CD14-positive monocyte (primary cell): ENCODE results near the gene KASH5. TPM values are rescaled to one million over a fixed set of nuclear protein-coding genes. Genes with fewer than 3 reads are reported as not detected.

Experiments
- DNase-seq, 3 donors: peaks; one replicate each; pipeline ENCODE4 v3.0.0-alpha.2; 2011 to 2022
- H2AFZ ChIP-seq: 2 replicates; pipeline ENCODE4 v1.6.0; 2012; ENCODE audit warnings: mild to moderate bottlenecking, low read depth, low read length, inconsistent platforms; ENCODE audit not compliant: insufficient read depth, poor library complexity, severe bottlenecking
- H3K27ac ChIP-seq, 2 donors: 1 replicate in 1 of 2; 2 replicates in 1 of 2; pipeline ENCODE4 v1.5.1; 2012 to 2013; ENCODE audit warnings: low read length in 2 of 2, control low read depth in 1 of 2, inconsistent platforms in 1 of 2, low read depth in 1 of 2, mild to moderate bottlenecking in 1 of 2
- H3K27me3 ChIP-seq, 2 donors: one replicate each; pipeline versions ENCODE4 v1.6.0 to v1.6.1; 2011 to 2013; ENCODE audit warnings: low read length in 2 of 2; ENCODE audit not compliant: control insufficient read depth in 2 of 2, insufficient read depth in 2 of 2
- H3K36me3 ChIP-seq, 2 donors: replicated peaks in 1 of 2; 1 replicate in 1 of 2; 2 replicates in 1 of 2; pipeline versions ENCODE4 v1.5.1 to v1.6.1; 2012 to 2013; ENCODE audit warnings: low read length in 2 of 2, control low read depth in 1 of 2, inconsistent platforms in 1 of 2, mild to moderate bottlenecking in 1 of 2; ENCODE audit not compliant: insufficient read depth in 2 of 2, control insufficient read depth in 1 of 2
- H3K4me1 ChIP-seq, 2 donors: 1 replicate in 1 of 2; 2 replicates in 1 of 2; pipeline versions ENCODE4 v1.5.1 to v1.6.1; 2012 to 2013; ENCODE audit warnings: low read length in 2 of 2, control low read depth in 1 of 2, inconsistent platforms in 1 of 2, mild to moderate bottlenecking in 1 of 2, moderate library complexity in 1 of 2; ENCODE audit not compliant: insufficient read depth in 2 of 2, control insufficient read depth in 1 of 2
- H3K4me2 ChIP-seq: replicated peaks from 2 replicates; pipeline ENCODE3; 2012; ENCODE audit warnings: low read length, moderate library complexity, mild to moderate bottlenecking; ENCODE audit not compliant: poor library complexity, severe bottlenecking; ENCODE audit errors: extremely low read depth
- H3K4me3 ChIP-seq, 3 experiments: fragments of 200-600 bp in 1 of 3; sonication (generic) in 1 of 3; replicated peaks in 1 of 3; 1 replicate in 2 of 3; 2 replicates in 1 of 3; pipeline ENCODE4 v1.5.1; 2011 to 2013; ENCODE audit warnings: low read length in 3 of 3, mild to moderate bottlenecking in 3 of 3, control low read depth in 2 of 3, low read depth in 2 of 3, inconsistent platforms in 1 of 3, moderate library complexity in 1 of 3
- H3K79me2 ChIP-seq: 2 replicates; pipeline ENCODE4 v1.6.0; 2012; ENCODE audit warnings: mild to moderate bottlenecking, control low read depth, inconsistent platforms, low read length, moderate library complexity; ENCODE audit not compliant: insufficient read depth
- H3K9ac ChIP-seq: 2 replicates; pipeline ENCODE4 v1.6.0; 2017; ENCODE audit warnings: low read length, mild to moderate bottlenecking; ENCODE audit not compliant: insufficient read depth, poor library complexity, severe bottlenecking
- H3K9me3 ChIP-seq, 2 donors: replicated peaks in 1 of 2; 1 replicate in 1 of 2; 2 replicates in 1 of 2; pipeline versions ENCODE4 v1.5.1 to v1.6.1; 2012 to 2013; ENCODE audit warnings: low read length in 2 of 2, control low read depth in 1 of 2; ENCODE audit not compliant: control insufficient read depth in 1 of 2, insufficient read depth in 1 of 2
- H4K20me1 ChIP-seq: 2 replicates; pipeline ENCODE4 v1.6.0; 2012; ENCODE audit warnings: mild to moderate bottlenecking, low read length, control low read depth, moderate library complexity; ENCODE audit not compliant: insufficient read depth
- H3K27ac Mint-ChIP-seq, 7 donors: one replicate each; pipeline ENCODE4 v1.8.0; 2020; ENCODE audit warnings: mild to moderate bottlenecking in 7 of 7, mixed read lengths in 7 of 7, moderate library complexity in 6 of 7, inconsistent platforms in 2 of 7
- H3K27me3 Mint-ChIP-seq, 3 donors: one replicate each; pipeline ENCODE4 v1.8.0; 2021 to 2022; ENCODE audit warnings: low read depth in 3 of 3, mild to moderate bottlenecking in 3 of 3, mixed read lengths in 3 of 3, moderate library complexity in 3 of 3, inconsistent platforms in 1 of 3
- H3K36me3 Mint-ChIP-seq, 2 donors: one replicate each; pipeline ENCODE4 v1.8.0; 2020; ENCODE audit warnings: mixed read lengths in 2 of 2, inconsistent platforms in 1 of 2, mild to moderate bottlenecking in 1 of 2
- H3K4me1 Mint-ChIP-seq: one replicate; pipeline ENCODE4 v1.8.0; 2020; ENCODE audit warnings: mild to moderate bottlenecking, mixed read lengths
- H3K4me3 Mint-ChIP-seq, 2 donors: one replicate each; pipeline ENCODE4 v1.8.0; 2020; ENCODE audit warnings: mild to moderate bottlenecking in 2 of 2, mixed read lengths in 2 of 2, moderate library complexity in 1 of 2
- H3K9me3 Mint-ChIP-seq, 7 donors: one replicate each; pipeline ENCODE4 v1.8.0; 2020 to 2022; ENCODE audit warnings: mixed read lengths in 7 of 7, mild to moderate bottlenecking in 6 of 7, moderate library complexity in 6 of 7, inconsistent platforms in 2 of 7
- WGBS: methylation state at CpG from one replicate; pipeline ENCODE4 v1.1.5; 2013; ENCODE audit warnings: missing lambda C conversion rate; ENCODE audit not compliant: insufficient coverage; 5-methylcytosine and 5-hydroxymethylcytosine counted together
- intact Hi-C, 2 donors: fragments of 100-400 bp; cut with micrococcal nuclease; formaldehyde crosslinking; loops; one replicate each; pipeline versions ENCODE4 v1.15.0 to v1.15.1; 2023
- polyA plus RNA-seq, 3 donors: library from polyadenylated mRNA; depleted of rRNA in 1 of 3; unstranded in 2 of 3; stranded (reverse) in 1 of 3; fragments of 300-500 nt in 2 of 3; fragments of >200 nt in 1 of 3; fragmentation: Illumina TruSeq in 2 of 3; gene quantifications; 1 replicate in 2 of 3; 2 replicates in 1 of 3; pipeline ENCODE4 v1.2.3, GENCODE V29; 2012 to 2021
- TF ChIP-seq, protein P1 (sequence below): fragments of 200-600 bp; IDR thresholded peaks from one replicate; pipeline ENCODE4 v1.8.0; 2022; ENCODE audit warnings: antibody characterized with exemption, mild to moderate bottlenecking

Gene KASH5
- polyA plus RNA-seq, 3 donors = not detected

DNA sequence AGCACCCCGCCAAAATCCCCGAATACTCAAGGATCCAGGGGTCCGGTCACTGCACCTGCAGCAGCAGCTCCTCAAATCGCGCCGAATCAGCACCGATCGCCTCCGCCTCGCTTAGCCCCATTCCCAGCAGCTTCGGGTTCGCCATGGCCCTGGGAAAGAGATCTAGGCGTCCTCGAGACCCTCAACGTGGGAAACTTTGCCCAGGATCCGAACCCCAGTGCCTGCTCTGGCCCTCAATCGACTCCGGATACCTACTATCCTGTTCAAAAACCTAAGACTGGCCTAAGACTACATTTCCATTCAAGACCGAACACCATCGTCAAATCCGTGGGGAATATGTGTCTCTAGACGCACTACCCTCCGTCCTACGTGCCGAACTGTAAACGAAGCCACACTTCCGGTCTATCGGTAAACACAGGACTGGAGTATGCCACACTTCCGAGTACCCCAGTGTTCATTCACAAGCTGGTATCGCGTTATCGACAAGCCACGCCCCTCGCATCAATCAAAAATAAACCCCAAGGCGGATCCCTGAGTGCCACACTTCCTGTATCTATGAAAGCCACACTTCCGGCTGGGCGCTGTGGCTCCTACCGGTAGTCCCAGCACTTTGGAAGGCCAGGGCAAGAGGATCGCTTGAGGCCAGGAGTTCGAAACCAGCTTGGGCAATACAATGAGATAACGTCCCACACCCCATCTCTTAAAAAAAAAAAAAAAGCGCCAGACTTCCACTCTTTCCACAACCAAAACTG is 63.6 kb downstream of the KASH5 start, which contains the start of gene PIH1D1:
PIH1D1 (minus strand) TSS at position 385 of the 752 bp plus-strand sequence; CDS start at position 145, 240 bp downstream.
- Histone ChIP-seq H3K9ac (peak within 1 kb of the TSS; percentile 84), H4K20me1 (no peaks in the 10 kb centered on the region), H3K4me1 (peaks cover 28 to 39% of the 10 kb centered on the region in 2 donors), H3K27ac (peak within 1 kb of the TSS; percentile 92 to 98), H3K4me3 (peak within 1 kb of the TSS; percentile 71 to 98 (median 79)), H3K9me3 (no peaks in the 10 kb centered on the region), H3K27me3 (no peaks in the 10 kb centered on the region), H2AFZ (peak within 1 kb of the TSS; percentile 93), H3K4me2 (peak within 1 kb of the TSS; percentile 99), H3K36me3 (peaks cover 25 to 42% of the 10 kb centered on the region in 2 donors), H3K79me2 (peaks cover 42% of the 10 kb centered on the region)
- under 1% methylated on average over 38 of the region's 42 CpGs for WGBS
- DNase-seq = peak; percentile 97 to 100 (median 98)
- H3K27ac Mint-ChIP-seq = peak within 1 kb of the TSS; percentile 99 to 100 (median 100)
- peak within 1 kb of the TSS; percentile 95 to 100 for H3K4me3 Mint-ChIP-seq
- peaks cover 44 to 52% of the 10 kb centered on the region in 2 donors for H3K36me3 Mint-ChIP-seq
- peaks cover 0 to 2% (median 0%) of the 10 kb centered on the region in 7 donors for H3K9me3 Mint-ChIP-seq
- peaks cover 39% of the 10 kb centered on the region for H3K4me1 Mint-ChIP-seq
- TF ChIP-seq, protein P1, sequence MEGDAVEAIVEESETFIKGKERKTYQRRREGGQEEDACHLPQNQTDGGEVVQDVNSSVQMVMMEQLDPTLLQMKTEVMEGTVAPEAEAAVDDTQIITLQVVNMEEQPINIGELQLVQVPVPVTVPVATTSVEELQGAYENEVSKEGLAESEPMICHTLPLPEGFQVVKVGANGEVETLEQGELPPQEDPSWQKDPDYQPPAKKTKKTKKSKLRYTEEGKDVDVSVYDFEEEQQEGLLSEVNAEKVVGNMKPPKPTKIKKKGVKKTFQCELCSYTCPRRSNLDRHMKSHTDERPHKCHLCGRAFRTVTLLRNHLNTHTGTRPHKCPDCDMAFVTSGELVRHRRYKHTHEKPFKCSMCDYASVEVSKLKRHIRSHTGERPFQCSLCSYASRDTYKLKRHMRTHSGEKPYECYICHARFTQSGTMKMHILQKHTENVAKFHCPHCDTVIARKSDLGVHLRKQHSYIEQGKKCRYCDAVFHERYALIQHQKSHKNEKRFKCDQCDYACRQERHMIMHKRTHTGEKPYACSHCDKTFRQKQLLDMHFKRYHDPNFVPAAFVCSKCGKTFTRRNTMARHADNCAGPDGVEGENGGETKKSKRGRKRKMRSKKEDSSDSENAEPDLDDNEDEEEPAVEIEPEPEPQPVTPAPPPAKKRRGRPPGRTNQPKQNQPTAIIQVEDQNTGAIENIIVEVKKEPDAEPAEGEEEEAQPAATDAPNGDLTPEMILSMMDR = no peak
- intact Hi-C loops = loop anchor here (5.0 to 10.0 kb wide), 3 partner anchors 36 to 367 kb away; partner anchors contain the start of genes RPL13A (in 1 of the 2), RPS11 (in 1 of the 2) and SNRNP70 (in 1 of the 2)
- peaks cover 0 to 3% (median 0%) of the 10 kb centered on the region in 3 donors for H3K27me3 Mint-ChIP-seq

DNA sequence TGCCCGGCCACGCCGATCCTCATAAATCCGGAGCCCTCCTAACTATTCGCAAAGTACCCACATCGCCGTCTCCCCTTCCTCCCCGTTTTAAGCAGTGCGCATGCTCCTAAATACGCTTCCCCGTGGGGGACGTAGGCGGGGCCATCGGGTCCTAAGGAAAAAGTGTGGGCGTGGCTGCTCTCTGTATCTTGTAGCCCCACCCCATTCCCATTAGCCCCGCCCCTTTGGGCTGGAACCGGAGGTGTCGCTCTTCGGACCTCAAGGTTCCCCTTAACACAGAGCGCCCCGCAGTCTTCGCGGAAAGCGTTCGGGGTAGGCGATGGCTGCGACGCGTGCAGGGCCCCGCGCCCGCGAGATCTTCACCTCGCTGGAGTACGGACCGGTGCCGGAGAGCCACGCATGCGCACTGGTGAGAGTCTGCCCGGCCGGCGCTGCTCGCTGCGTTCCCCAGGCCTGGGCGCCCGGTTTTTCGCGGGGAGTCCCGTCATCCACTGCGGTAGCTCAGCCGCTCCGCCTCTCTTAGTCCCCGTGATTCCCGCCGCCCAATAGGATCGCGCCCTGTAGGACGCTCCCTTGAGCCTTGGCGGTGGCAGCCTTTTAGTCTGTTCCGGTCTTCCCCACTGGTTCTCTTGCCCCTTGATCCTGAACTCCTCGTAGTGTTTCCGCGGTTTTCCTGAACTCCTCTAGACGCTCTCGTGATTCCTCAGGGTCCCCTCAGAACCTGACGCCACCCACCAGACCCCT is 65.1 kb downstream of the KASH5 start, which contains the start of gene ALDH16A1:
ALDH16A1 (plus strand) TSS at position 213 of the 744 bp plus-strand sequence; CDS start at position 320, 107 bp downstream.
- peak within 1 kb of the TSS; percentile 84 for H3K9ac ChIP-seq
- peak; percentile 97 to 98 (median 98) for DNase-seq
- H3K79me2 ChIP-seq = peaks cover 42% of the 10 kb centered on the region
- no peaks in the 10 kb centered on the region for H3K9me3 ChIP-seq
- H3K4me1 Mint-ChIP-seq = peaks cover 35% of the 10 kb centered on the region
- H3K36me3 Mint-ChIP-seq = peaks cover 38 to 49% of the 10 kb centered on the region in 2 donors
- TF ChIP-seq, protein P1 = no peak
- H3K27ac ChIP-seq = peak within 1 kb of the TSS; percentile 92 to 98
- no peaks in the 10 kb centered on the region for H3K27me3 ChIP-seq
- H3K4me3 ChIP-seq = peak within 1 kb of the TSS; percentile 71 to 98 (median 79)
- H3K27ac Mint-ChIP-seq = peak within 1 kb of the TSS; percentile 99 to 100 (median 100)
- H3K27me3 Mint-ChIP-seq = peaks cover 0 to 5% (median 0%) of the 10 kb centered on the region in 3 donors
- peaks cover 14 to 28% of the 10 kb centered on the region in 2 donors for H3K36me3 ChIP-seq
- H3K4me2 ChIP-seq = peak within 1 kb of the TSS; percentile 99
- peaks cover 28 to 39% of the 10 kb centered on the region in 2 donors for H3K4me1 ChIP-seq
- intact Hi-C loops = loop anchor here (5.0 to 10.0 kb wide), 3 partner anchors 34 to 368 kb away; partner anchors contain the start of genes RPL13A (in 1 of the 2), RPS11 (in 1 of the 2) and SNRNP70 (in 1 of the 2)
- H3K9me3 Mint-ChIP-seq = peaks cover 0 to 2% (median 0%) of the 10 kb centered on the region in 7 donors
- H2AFZ ChIP-seq = peak within 1 kb of the TSS; percentile 93
- under 1% methylated on average over 60 of the region's 66 CpGs for WGBS
- H3K4me3 Mint-ChIP-seq = peak within 1 kb of the TSS; percentile 95 to 100
- H4K20me1 ChIP-seq = peaks cover under 1% of the 10 kb centered on the region
